ENCODE data around the gene EEF1AKMT3. TPM values are rescaled to one million over a fixed set of nuclear protein-coding genes. Genes with fewer than 3 reads are reported as not detected.

EEF1AKMT3 gene
- total and polyA plus RNA-seq, 2 experiments from 2014 or later, result 1.3 to 5.3 TPM

DNA sequence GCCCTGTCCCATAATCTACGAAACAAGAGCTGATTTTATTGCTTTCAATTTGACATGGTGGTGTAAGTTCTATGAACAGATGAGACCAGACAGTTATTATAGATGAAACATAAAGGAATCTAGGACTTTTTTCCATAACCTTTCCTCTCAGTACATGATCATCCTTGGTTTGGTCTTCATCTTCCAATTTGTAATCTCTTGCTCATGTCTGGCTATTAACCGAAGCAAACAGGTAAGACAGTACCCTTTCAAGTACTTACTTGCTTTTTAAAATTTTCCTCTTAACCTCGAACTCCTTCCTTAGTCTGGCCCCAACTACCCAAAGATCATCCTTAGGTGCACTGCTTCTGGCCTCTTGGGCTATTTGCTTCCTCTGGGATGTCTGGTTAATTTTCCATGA lies 26.4 kb upstream of the EEF1AKMT3 start (continued):
- TF ChIP-seq, protein P1, sequence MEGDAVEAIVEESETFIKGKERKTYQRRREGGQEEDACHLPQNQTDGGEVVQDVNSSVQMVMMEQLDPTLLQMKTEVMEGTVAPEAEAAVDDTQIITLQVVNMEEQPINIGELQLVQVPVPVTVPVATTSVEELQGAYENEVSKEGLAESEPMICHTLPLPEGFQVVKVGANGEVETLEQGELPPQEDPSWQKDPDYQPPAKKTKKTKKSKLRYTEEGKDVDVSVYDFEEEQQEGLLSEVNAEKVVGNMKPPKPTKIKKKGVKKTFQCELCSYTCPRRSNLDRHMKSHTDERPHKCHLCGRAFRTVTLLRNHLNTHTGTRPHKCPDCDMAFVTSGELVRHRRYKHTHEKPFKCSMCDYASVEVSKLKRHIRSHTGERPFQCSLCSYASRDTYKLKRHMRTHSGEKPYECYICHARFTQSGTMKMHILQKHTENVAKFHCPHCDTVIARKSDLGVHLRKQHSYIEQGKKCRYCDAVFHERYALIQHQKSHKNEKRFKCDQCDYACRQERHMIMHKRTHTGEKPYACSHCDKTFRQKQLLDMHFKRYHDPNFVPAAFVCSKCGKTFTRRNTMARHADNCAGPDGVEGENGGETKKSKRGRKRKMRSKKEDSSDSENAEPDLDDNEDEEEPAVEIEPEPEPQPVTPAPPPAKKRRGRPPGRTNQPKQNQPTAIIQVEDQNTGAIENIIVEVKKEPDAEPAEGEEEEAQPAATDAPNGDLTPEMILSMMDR (conservative IDR thresholded peaks at IDR 0.05; ENCODE audit: low read depth in 2 of 2), result no peak
- TF ChIP-seq, protein P2, sequence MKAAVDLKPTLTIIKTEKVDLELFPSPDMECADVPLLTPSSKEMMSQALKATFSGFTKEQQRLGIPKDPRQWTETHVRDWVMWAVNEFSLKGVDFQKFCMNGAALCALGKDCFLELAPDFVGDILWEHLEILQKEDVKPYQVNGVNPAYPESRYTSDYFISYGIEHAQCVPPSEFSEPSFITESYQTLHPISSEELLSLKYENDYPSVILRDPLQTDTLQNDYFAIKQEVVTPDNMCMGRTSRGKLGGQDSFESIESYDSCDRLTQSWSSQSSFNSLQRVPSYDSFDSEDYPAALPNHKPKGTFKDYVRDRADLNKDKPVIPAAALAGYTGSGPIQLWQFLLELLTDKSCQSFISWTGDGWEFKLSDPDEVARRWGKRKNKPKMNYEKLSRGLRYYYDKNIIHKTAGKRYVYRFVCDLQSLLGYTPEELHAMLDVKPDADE (IDR thresholded peaks at IDR 0.05), result no peak
- no peak for TF ChIP-seq EZH2phosphoT487 (IDR thresholded peaks at IDR 0.05; ENCODE audit: unreplicated experiment)
- TF ChIP-seq ZNF114 (CRISPR knock-in tag; IDR thresholded peaks at IDR 0.05), result no peak
- TF ChIP-seq, protein P3, sequence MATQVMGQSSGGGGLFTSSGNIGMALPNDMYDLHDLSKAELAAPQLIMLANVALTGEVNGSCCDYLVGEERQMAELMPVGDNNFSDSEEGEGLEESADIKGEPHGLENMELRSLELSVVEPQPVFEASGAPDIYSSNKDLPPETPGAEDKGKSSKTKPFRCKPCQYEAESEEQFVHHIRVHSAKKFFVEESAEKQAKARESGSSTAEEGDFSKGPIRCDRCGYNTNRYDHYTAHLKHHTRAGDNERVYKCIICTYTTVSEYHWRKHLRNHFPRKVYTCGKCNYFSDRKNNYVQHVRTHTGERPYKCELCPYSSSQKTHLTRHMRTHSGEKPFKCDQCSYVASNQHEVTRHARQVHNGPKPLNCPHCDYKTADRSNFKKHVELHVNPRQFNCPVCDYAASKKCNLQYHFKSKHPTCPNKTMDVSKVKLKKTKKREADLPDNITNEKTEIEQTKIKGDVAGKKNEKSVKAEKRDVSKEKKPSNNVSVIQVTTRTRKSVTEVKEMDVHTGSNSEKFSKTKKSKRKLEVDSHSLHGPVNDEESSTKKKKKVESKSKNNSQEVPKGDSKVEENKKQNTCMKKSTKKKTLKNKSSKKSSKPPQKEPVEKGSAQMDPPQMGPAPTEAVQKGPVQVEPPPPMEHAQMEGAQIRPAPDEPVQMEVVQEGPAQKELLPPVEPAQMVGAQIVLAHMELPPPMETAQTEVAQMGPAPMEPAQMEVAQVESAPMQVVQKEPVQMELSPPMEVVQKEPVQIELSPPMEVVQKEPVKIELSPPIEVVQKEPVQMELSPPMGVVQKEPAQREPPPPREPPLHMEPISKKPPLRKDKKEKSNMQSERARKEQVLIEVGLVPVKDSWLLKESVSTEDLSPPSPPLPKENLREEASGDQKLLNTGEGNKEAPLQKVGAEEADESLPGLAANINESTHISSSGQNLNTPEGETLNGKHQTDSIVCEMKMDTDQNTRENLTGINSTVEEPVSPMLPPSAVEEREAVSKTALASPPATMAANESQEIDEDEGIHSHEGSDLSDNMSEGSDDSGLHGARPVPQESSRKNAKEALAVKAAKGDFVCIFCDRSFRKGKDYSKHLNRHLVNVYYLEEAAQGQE (IDR thresholded peaks at IDR 0.05; ENCODE audit: unreplicated experiment), result no peak
- TF ChIP-seq STAT1 (IDR thresholded peaks at IDR 0.05; ENCODE audit: unreplicated experiment), result no peak

DNA sequence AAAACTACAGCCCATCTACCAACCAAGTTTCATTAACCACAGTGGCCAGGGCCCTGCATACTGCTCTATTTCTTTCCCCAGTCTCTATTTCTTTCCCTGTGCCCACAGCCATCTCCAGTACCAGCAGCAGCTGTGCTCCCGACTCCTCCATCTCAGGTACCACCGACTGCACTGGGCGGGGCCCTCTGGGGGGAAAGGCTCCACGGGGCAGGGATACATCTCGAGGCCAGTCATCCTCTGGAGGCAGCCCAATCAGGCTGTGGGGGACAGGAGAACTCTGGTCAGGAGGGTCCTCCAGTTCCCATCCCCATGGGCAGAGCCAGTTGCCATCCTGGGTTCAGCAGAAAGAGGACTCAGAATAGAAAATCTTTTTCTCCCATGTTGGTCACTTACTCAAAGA lies 23.4 kb upstream of the EEF1AKMT3 start:
- DNase-seq (ENCODE audit: low spot score), result no peak
- H3K4me1 ChIP-seq (ENCODE audit: insufficient read depth), result peaks cover 23% of the 10 kb centered on the region
- H3K4me2 ChIP-seq, result no peak overlapping the region
- H3K9me3 Mint-ChIP-seq, result no peaks in the 10 kb centered on the region; the same call in 2 of the 3 replicates
- H3K9me2 ChIP-seq (ENCODE audit: insufficient read depth), result no peaks in the 10 kb centered on the region
- H3K27me3 Mint-ChIP-seq (ENCODE audit: insufficient read depth, low read depth, poor library complexity), result peaks cover 33% of the 10 kb centered on the region
- H4K20me1 ChIP-seq (replicated peaks; ENCODE audit: insufficient read depth), result no peaks in the 10 kb centered on the region; the same call in 1 of the 2 replicates
- H3K27ac Mint-ChIP-seq, result no peak overlapping the region
- peaks cover 42% of the 10 kb centered on the region for H3F3A ChIP-seq (replicated peaks; ENCODE audit: low read depth)
- ATAC-seq, result no peak
- no peak overlapping the region for H3K27ac ChIP-seq (ENCODE audit: low read depth)
- peaks cover 19% of the 10 kb centered on the region for H3K36me3 ChIP-seq (ENCODE audit: insufficient read depth)
- peaks cover 13% of the 10 kb centered on the region for H3K27me3 ChIP-seq (ENCODE audit: insufficient read depth)
- H3K79me2 ChIP-seq (replicated peaks; ENCODE audit: insufficient read depth), result peaks cover 26% of the 10 kb centered on the region
- H3K36me3 Mint-ChIP-seq (ENCODE audit: low read depth), result peaks cover 62% of the 10 kb centered on the region
- no peak overlapping the region for H3K4me3 ChIP-seq
- H2AFZ ChIP-seq, result no peak overlapping the region
- peaks cover 31% of the 10 kb centered on the region for H3K4me1 Mint-ChIP-seq
- no peak overlapping the region for H3K4me3 Mint-ChIP-seq
- TF ChIP-seq STAT1 (IDR thresholded peaks at IDR 0.05; ENCODE audit: unreplicated experiment), result no peak
- no peak for TF ChIP-seq NANOG (IDR thresholded peaks at IDR 0.05; ENCODE audit: borderline replicate concordance)
- TF ChIP-seq CREB1 (CRISPR knock-in tag; IDR thresholded peaks at IDR 0.05; ENCODE audit: low read depth), result no peak
- no peak for TF ChIP-seq EZH2phosphoT487 (IDR thresholded peaks at IDR 0.05; ENCODE audit: unreplicated experiment)
- no peak for TF ChIP-seq ZNF114 (CRISPR knock-in tag; IDR thresholded peaks at IDR 0.05)
- TF ChIP-seq JUNB (IDR thresholded peaks at IDR 0.05; ENCODE audit: unreplicated experiment), result no peak
- TF ChIP-seq POLR2AphosphoS5 (IDR thresholded peaks at IDR 0.05; ENCODE audit: low read depth), result no peak
- no peak for TF ChIP-seq EZH2 (IDR thresholded peaks at IDR 0.05; ENCODE audit: low read depth, unreplicated experiment)
- TF ChIP-seq ZNF331 (CRISPR knock-in tag; IDR thresholded peaks at IDR 0.05; ENCODE audit: low read depth), result no peak
- TF ChIP-seq, protein P2 (IDR thresholded peaks at IDR 0.05), result no peak
